Fibroblast of lung (primary cell): ENCODE data around the gene FBXL17. TPM values are rescaled to one million over a fixed set of nuclear protein-coding genes. Genes with fewer than 3 reads are reported as not detected.

Source experiments
- DNase-seq, 2 donors: peaks; one replicate each; pipeline versions ENCODE4 v3.0.0 to v3.0.0-alpha.2; 2010; ENCODE audit warnings: low read depth in 2 of 2
- H2AFZ ChIP-seq: 2 replicates; pipeline ENCODE4 v1.5.1; 2012; ENCODE audit warnings: low read length, control low read depth, inconsistent platforms
- H3K27ac ChIP-seq: 2 replicates; pipeline ENCODE4 v1.5.1; 2011; ENCODE audit warnings: low read length, control low read depth; ENCODE audit not compliant: insufficient read depth
- H3K27me3 ChIP-seq: 2 replicates; pipeline ENCODE4 v1.5.1; 2011; ENCODE audit warnings: mild to moderate bottlenecking, low read length; ENCODE audit not compliant: control insufficient read depth, insufficient read depth
- H3K36me3 ChIP-seq: 2 replicates; pipeline ENCODE4 v1.5.1; 2011; ENCODE audit warnings: low read length; ENCODE audit not compliant: control insufficient read depth, insufficient read depth
- H3K4me1 ChIP-seq: 2 replicates; pipeline ENCODE4 v1.5.1; 2011; ENCODE audit warnings: low read length; ENCODE audit not compliant: control insufficient read depth, insufficient read depth; ENCODE audit errors: extremely low read depth
- H3K4me2 ChIP-seq: 2 replicates; pipeline ENCODE4 v1.5.1; 2011; ENCODE audit warnings: low read length, control low read depth; ENCODE audit not compliant: insufficient read depth; ENCODE audit errors: extremely low read depth
- H3K4me3 ChIP-seq, 4 experiments: fragments of 200-600 bp in 1 of 4; sonication (generic) in 1 of 4; replicated peaks in 1 of 4; 2 replicates each; pipeline ENCODE4 v1.5.1; 2011 to 2016; ENCODE audit warnings: low read length in 4 of 4, low read depth in 3 of 4, mild to moderate bottlenecking in 3 of 4, control low read depth in 2 of 4, inconsistent platforms in 1 of 4, mixed read lengths in 1 of 4; ENCODE audit not compliant: insufficient read depth in 1 of 4; ENCODE audit errors: control extremely low read depth in 1 of 4
- H3K79me2 ChIP-seq: 2 replicates; pipeline ENCODE4 v1.5.1; 2012; ENCODE audit warnings: mild to moderate bottlenecking, low read length, inconsistent platforms; ENCODE audit not compliant: control insufficient read depth, insufficient read depth
- H3K9ac ChIP-seq: 2 replicates; pipeline ENCODE4 v1.5.1; 2011; ENCODE audit warnings: mild to moderate bottlenecking, low read length, control low read depth; ENCODE audit not compliant: insufficient read depth
- H3K9me3 ChIP-seq: 2 replicates; pipeline ENCODE4 v1.5.1; 2012; ENCODE audit warnings: low read depth, low read length; ENCODE audit not compliant: control insufficient read depth, insufficient read depth
- H4K20me1 ChIP-seq: 2 replicates; pipeline ENCODE4 v1.5.1; 2011; ENCODE audit warnings: low read length; ENCODE audit not compliant: control insufficient read depth, insufficient read depth; ENCODE audit errors: extremely low read depth
- EZH2 ChIP-seq: IDR thresholded peaks from 2 replicates; pipeline ENCODE4 v1.5.1; 2012; ENCODE audit warnings: low read length, control low read depth, mild to moderate bottlenecking; ENCODE audit errors: missing control alignments
- polyA plus RNA-seq, 2 donors: library from polyadenylated mRNA; depleted of rRNA in 1 of 2; stranded (reverse) in 1 of 2; unstranded in 1 of 2; fragments of >200 nt; gene quantifications; 2 replicates each; pipeline ENCODE4 v1.2.1, GENCODE V29; 2011 to 2012; ENCODE audit warnings: missing spikeins in 1 of 2
- total RNA-seq: library from RNA; depleted of rRNA; stranded (reverse); fragments of >200 nt; gene quantifications from 2 replicates; pipeline ENCODE4 v1.2.1, GENCODE V29; 2014
- TF ChIP-seq, protein P1 (sequence below), 2 donors: IDR thresholded peaks in 1 of 2; conservative IDR thresholded peaks in 1 of 2; 1 replicate in 1 of 2; 2 replicates in 1 of 2; pipeline ENCODE4 v1.5.1; 2011 to 2012; ENCODE audit warnings: low read length in 2 of 2, control low read depth in 1 of 2, inconsistent platforms in 1 of 2, low read depth in 1 of 2, mild to moderate bottlenecking in 1 of 2

Gene FBXL17
- total and polyA plus RNA-seq, 2 donors (not counting 1 experiment from before 2014, with no cell fraction given): 7.1 to 8.3 TPM

DNA sequence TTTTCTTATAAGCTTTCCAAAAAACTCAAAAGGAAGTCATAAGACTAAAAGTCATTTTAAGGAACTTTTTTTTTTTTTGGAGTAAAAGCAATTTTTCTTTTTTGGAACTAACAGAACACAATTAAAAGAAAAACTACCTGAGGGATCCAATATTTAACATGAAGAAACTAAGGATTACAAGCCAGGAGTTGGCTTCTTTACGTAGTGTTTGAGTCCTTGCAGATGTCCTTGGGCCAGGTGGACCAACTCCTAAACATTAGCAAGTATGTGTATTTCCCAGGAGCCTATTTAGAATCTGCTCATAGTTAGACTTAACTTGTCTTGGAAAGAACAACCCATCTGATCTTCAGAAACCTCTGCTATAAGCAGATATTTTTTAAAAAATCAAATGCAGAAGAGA is 557.1 kb downstream of the FBXL17 start:
- no peak overlapping the region for H3K27ac ChIP-seq
- H3K4me1 ChIP-seq: no peaks in the 10 kb centered on the region
- no peak overlapping the region for H3K9ac ChIP-seq
- TF ChIP-seq, protein P1, sequence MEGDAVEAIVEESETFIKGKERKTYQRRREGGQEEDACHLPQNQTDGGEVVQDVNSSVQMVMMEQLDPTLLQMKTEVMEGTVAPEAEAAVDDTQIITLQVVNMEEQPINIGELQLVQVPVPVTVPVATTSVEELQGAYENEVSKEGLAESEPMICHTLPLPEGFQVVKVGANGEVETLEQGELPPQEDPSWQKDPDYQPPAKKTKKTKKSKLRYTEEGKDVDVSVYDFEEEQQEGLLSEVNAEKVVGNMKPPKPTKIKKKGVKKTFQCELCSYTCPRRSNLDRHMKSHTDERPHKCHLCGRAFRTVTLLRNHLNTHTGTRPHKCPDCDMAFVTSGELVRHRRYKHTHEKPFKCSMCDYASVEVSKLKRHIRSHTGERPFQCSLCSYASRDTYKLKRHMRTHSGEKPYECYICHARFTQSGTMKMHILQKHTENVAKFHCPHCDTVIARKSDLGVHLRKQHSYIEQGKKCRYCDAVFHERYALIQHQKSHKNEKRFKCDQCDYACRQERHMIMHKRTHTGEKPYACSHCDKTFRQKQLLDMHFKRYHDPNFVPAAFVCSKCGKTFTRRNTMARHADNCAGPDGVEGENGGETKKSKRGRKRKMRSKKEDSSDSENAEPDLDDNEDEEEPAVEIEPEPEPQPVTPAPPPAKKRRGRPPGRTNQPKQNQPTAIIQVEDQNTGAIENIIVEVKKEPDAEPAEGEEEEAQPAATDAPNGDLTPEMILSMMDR (conservative IDR thresholded peaks at IDR 0.05 in 1 of 2, IDR thresholded peaks at IDR 0.05 in 1 of 2; ENCODE audit: low read depth in 1 of 2, low read length in 2 of 2): no peak
- TF ChIP-seq EZH2: no peak
- H4K20me1 ChIP-seq: no peaks in the 10 kb centered on the region
- H3K79me2 ChIP-seq: no peaks in the 10 kb centered on the region
- H2AFZ ChIP-seq: no peak overlapping the region
- H3K27me3 ChIP-seq: no peaks in the 10 kb centered on the region
- no peak for DNase-seq
- no peak overlapping the region for H3K4me3 ChIP-seq
- H3K9me3 ChIP-seq: no peaks in the 10 kb centered on the region
- no peak overlapping the region for H3K4me2 ChIP-seq
- H3K36me3 ChIP-seq: no peaks in the 10 kb centered on the region

DNA sequence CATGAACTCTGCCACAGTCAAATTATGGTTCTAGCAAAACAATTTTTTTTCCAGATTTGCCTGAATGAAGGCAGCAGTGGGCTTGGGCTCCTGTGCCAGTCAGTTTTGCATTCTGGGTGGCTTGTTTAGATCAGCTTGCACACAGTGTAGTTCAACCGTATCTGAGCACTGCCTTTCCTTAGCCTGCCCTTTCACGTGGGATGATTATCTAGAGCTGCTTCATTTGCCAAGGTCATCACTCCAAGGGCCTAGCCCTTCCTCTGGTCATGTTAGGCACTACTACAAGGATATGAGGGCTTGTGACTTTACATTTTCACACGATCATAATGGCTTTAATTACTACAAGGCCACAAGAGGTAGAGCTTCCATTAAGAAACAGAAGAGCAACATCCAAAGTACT is 560.6 kb downstream of the FBXL17 start:
- Histone ChIP-seq H4K20me1 (no peaks in the 10 kb centered on the region), H3K4me3 (no peak overlapping the region), H3K4me1 (no peaks in the 10 kb centered on the region), H3K27ac (no peak overlapping the region), H3K9ac (no peak overlapping the region), H3K36me3 (no peaks in the 10 kb centered on the region), H3K27me3 (no peaks in the 10 kb centered on the region), H3K4me2 (no peak overlapping the region), H3K79me2 (no peaks in the 10 kb centered on the region), H2AFZ (no peak overlapping the region), H3K9me3 (no peaks in the 10 kb centered on the region)
- TF ChIP-seq EZH2: no peak
- TF ChIP-seq, protein P1 (conservative IDR thresholded peaks at IDR 0.05 in 1 of 2, IDR thresholded peaks at IDR 0.05 in 1 of 2; ENCODE audit: low read depth in 1 of 2, low read length in 2 of 2): no peak
- no peak for DNase-seq

DNA sequence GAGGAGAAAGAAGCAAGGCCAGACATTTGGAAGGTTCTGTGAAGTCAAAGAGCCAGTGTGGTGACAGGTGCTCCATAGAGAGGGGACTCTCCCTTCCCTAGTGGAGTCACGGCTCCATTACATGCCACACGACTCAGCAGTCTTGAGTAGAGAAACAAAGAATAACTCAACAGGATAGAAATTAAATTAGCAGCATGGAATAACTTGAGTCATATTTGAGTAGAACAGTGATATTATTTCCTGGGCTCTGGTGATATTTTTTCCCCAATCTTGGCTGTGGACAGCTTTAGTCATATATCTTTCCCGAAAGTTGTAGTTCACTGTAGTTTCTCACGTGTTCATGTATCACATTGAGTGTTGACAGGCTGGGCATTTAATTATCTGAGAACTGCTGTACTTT is 561.5 kb downstream of the FBXL17 start:
- no peak overlapping the region for H3K9ac ChIP-seq
- no peaks in the 10 kb centered on the region for H3K9me3 ChIP-seq
- no peaks in the 10 kb centered on the region for H3K4me1 ChIP-seq
- TF ChIP-seq, protein P1 (conservative IDR thresholded peaks at IDR 0.05 in 1 of 2, IDR thresholded peaks at IDR 0.05 in 1 of 2; ENCODE audit: low read depth in 1 of 2, low read length in 2 of 2): no peak
- TF ChIP-seq EZH2: no peak
- H2AFZ ChIP-seq: no peak overlapping the region
- no peaks in the 10 kb centered on the region for H4K20me1 ChIP-seq
- H3K4me2 ChIP-seq: no peak overlapping the region
- no peaks in the 10 kb centered on the region for H3K36me3 ChIP-seq
- peak in 1 of 2 donors; percentile 9 for DNase-seq
- H3K4me3 ChIP-seq: no peak overlapping the region
- H3K27me3 ChIP-seq: no peaks in the 10 kb centered on the region
- H3K79me2 ChIP-seq: no peaks in the 10 kb centered on the region
- no peak overlapping the region for H3K27ac ChIP-seq
